AG10803 (cell line): ENCODE results near the gene NDUFB4.

Source experiments
- DNase-seq: peaks from one replicate; pipeline ENCODE4 v3.0.0; 2010; ENCODE audit warnings: low read depth
- H3K4me3 ChIP-seq: 2 replicates; pipeline ENCODE4 v1.5.1; 2011; ENCODE audit warnings: mild to moderate bottlenecking, low read length, control low read depth
- CTCF ChIP-seq: conservative IDR thresholded peaks from 2 replicates; pipeline ENCODE4 v1.5.1; 2011; ENCODE audit warnings: mild to moderate bottlenecking, low read length, control low read depth, inconsistent platforms

The NDUFB4 gene

DNA sequence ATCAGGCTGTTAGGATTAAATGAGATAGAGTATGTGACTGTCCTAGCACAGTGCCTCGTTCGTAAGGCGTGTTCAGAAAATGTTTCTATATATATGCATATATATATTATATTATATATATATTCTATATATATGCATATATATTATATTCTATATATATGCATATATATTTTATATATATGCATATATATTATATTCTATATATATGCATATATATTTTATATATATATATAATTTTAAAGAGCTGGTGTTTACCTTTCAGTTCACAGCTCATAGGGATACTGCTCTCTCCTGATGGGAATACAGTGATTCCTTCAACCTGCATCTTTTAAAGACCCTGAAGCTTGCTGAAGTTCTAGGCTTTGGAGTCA lies 702 bp downstream of the NDUFB4 start:
- H3K4me3 ChIP-seq, result peak overlapping the region; percentile 95
- no peak for DNase-seq
- no peak for TF ChIP-seq CTCF

DNA sequence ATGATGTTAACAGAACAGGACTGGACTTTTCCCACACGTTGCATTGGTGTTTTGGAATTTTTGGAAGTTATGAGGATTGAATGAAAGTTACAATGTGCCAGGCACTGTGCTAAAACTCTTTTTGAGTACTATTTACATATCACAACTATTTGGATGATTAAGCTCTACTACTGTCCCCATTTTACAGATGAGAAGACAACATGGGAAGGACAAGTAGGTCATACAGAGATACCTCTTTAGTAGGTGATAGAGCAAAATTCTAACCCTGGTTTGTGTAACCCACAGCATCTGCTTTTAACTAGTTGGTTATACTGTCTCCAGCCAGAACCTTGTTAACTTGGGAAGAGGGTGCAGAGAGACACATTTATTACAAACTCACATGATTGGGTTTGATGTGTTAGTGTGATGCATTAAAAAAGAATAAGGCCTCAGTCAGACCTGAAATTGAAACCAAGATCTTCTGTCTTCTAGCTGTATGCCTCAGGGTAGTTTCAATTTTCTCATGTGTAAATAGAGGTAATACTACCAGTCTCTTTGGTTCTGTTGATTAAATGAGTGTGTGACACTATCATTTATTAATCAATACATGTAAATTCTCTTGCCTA lies 1.4 kb downstream of the NDUFB4 start:
- H3K4me3 ChIP-seq, result peak overlapping the region; percentile 49; the same call in 1 of the 2 replicates
- DNase-seq, result no peak
- TF ChIP-seq CTCF, result no peak

DNA sequence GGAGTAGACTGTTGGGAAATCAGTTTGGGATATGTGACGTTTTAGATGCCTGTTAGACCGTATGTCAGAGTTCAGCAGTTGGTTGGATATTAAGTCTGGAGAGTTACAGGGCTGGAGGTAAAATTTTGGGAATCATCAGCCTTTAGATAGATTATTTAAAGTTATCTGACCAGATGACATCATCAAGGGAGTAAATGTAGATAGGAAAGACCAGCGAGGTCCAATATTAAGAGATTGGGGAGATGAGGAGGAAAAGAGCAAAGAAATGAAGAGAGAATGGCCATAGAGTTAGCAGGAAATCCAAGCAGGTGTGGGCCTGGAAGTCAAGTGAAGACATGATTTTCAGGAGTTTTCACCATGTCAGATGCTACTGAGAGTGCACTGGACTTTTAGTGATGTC lies 3.1 kb downstream of the NDUFB4 start:
- DNase-seq, result no peak
- no peak for TF ChIP-seq CTCF
- no peak overlapping the region for H3K4me3 ChIP-seq

- H3K4me3 ChIP-seq, result no peak overlapping the region
- no peak for DNase-seq
- TF ChIP-seq CTCF, result no peak
Measured at GRCh38 chr3:120601554-120601953, 5.4 kb downstream of the NDUFB4 start.

DNA sequence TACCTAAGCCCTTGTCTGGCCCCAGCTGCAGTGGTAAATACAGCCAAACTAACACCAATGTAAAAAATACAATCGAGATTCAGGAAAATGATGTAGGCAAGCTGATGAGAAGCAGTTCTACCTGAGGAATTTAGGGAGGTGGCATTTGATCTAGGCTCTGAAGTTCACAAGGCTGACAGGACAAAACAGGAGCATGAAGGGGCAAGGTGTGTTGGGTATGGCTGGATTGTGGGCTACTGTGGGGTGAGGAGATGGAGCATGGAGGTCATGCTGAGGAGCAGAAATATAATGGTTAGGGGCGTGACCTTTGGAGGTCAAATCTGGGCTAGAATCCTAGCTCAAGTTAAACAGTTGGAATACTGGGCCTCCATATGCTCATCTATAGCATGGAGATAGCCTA lies 6.5 kb downstream of the NDUFB4 start:
- no peak for DNase-seq
- no peak for TF ChIP-seq CTCF
- H3K4me3 ChIP-seq, result no peak overlapping the region

- DNase-seq, result no peak
- TF ChIP-seq CTCF, result no peak
- no peak overlapping the region for H3K4me3 ChIP-seq
Measured at GRCh38 chr3:120604382-120604781, 8.2 kb downstream of the NDUFB4 start.

DNA sequence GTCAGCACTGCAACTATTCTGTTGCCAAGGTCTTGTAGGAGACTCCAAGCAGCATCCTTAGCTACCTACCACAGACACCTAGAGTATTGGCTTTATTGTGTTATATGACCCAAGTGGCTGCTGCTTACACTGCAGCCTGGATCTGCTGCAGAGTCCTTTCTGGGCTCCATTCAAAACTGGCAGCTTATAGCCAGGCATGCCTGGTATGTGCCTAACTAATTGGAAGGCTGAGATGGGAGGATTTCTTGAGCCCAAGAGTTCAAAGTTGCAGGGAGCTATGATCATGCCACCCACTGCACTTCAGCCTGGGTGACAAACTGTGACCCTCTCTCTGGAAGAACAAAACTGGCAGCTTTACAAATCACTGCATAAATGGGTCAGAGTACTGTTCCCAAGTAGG lies 8.6 kb downstream of the NDUFB4 start:
- no peak overlapping the region for H3K4me3 ChIP-seq
- no peak for TF ChIP-seq CTCF
- peak; percentile 9 for DNase-seq
